Tibial artery (tissue), 4 donors: ENCODE data around the gene ARMC10.
"Not testable (repeated sequence)": the region's sequence is repeated elsewhere in the genome, so short reads cannot be mapped to it uniquely, and the experiment has no call there.

Experiments
- DNase-seq, 2 donors: peaks; one replicate each; pipeline ENCODE4 v3.0.0-alpha.2; 2019
- H3K27ac ChIP-seq, 2 donors: fragments of 200-600 bp; sonication (generic) in 1 of 2; 1 replicate in 1 of 2; 2 replicates in 1 of 2; pipeline ENCODE4 v1.5.1; 2018 to 2019; ENCODE audit warnings: mild to moderate bottlenecking in 1 of 2
- H3K27me3 ChIP-seq, 2 donors: fragments of 200-600 bp; sonication (generic) in 1 of 2; one replicate each; pipeline versions ENCODE4 v1.5.1 to v1.6.0; 2016 to 2019
- H3K36me3 ChIP-seq, 3 donors: fragments of 200-600 bp; sonication (generic) in 2 of 3; one replicate each; pipeline ENCODE4 v1.5.1; 2016 to 2019; ENCODE audit warnings: mild to moderate bottlenecking in 2 of 3
- H3K4me1 ChIP-seq, 4 donors: fragments of 200-600 bp; sonication (generic) in 2 of 4; 1 replicate in 3 of 4; 2 replicates in 1 of 4; pipeline ENCODE4 v1.5.1; 2016 to 2019
- H3K4me3 ChIP-seq, 2 donors: fragments of 200-600 bp; sonication (generic) in 1 of 2; 1 replicate in 1 of 2; 2 replicates in 1 of 2; pipeline ENCODE4 v1.5.1; 2018 to 2019; ENCODE audit warnings: mild to moderate bottlenecking in 2 of 2
- H3K9me3 ChIP-seq, 3 donors: fragments of 200-600 bp; sonication (generic) in 1 of 3; one replicate each; pipeline ENCODE4 v1.5.1; 2016 to 2019
- intact Hi-C: fragments of 100-400 bp; cut with DNase I; formaldehyde crosslinking; loops from one replicate; pipeline ENCODE4 v1.15.0; 2023; ENCODE audit warnings: low total_unique reads
- TF ChIP-seq, protein P1 (sequence below), 2 experiments: fragments of 200-600 bp in 1 of 2; fragments of 450-650 bp in 1 of 2; IDR thresholded peaks; one replicate each; pipeline ENCODE4 v1.5.1; 2017 to 2019; ENCODE audit warnings: antibody characterized with exemption in 2 of 2, mild to moderate bottlenecking in 1 of 2, moderate library complexity in 1 of 2

Gene ARMC10

DNA sequence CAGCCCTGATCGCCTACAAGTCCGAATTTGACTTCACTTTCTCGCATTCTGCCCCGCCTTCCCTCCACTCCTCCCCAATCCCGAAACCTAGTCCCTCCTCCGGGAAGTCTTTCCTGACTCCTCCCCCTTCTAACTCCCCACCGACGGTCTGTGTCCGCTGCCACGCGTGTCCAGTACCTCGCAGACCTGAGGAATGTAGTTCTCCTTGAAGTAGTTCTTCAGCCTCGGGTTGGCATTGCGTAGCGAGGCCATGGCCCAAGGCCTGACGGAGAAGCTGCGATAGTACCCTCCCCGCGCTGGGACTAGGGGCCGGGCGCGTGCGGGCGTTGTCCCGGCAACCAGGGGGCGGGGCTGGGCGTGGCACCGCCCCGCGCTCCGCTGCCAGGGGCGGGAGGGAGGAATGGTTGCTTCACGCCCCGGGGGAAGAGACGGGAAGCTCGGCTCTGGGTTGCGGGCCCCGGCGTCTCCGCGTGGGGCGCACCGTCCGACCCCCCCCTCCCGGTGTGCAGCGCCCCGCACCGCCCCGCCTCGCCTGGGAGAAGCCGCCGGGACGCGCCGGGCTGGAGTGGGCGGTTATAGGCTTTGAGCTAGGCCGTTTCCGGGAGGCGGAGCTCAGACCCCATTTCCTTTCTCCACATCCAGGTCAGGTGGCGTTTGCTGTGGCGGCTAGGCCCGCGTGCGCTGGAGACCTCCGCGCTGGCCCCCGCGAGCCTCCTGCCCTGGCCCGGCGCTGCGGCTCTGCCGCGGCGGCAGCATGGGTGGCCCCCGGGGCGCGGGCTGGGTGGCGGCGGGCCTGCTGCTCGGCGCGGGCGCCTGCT is at the start of gene ARMC10, which contains the start of gene FBXL13:
ARMC10 (plus strand) TSS at position 622 of the 818 bp plus-strand sequence; CDS start at position 755, 133 bp downstream.
FBXL13 (minus strand) TSS at position 278 of the 818 bp plus-strand sequence.
- TF ChIP-seq, protein P1, sequence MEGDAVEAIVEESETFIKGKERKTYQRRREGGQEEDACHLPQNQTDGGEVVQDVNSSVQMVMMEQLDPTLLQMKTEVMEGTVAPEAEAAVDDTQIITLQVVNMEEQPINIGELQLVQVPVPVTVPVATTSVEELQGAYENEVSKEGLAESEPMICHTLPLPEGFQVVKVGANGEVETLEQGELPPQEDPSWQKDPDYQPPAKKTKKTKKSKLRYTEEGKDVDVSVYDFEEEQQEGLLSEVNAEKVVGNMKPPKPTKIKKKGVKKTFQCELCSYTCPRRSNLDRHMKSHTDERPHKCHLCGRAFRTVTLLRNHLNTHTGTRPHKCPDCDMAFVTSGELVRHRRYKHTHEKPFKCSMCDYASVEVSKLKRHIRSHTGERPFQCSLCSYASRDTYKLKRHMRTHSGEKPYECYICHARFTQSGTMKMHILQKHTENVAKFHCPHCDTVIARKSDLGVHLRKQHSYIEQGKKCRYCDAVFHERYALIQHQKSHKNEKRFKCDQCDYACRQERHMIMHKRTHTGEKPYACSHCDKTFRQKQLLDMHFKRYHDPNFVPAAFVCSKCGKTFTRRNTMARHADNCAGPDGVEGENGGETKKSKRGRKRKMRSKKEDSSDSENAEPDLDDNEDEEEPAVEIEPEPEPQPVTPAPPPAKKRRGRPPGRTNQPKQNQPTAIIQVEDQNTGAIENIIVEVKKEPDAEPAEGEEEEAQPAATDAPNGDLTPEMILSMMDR (IDR thresholded peaks at IDR 0.05) = peak; percentile 34 to 38
- peaks cover 0 to 4% (median 0%) of the 10 kb centered on the region in 3 donors for H3K36me3 ChIP-seq
- H3K9me3 ChIP-seq = no peaks in the 10 kb centered on the region
- peak; percentile 90 to 95 for DNase-seq
- H3K4me1 ChIP-seq = peaks cover 0 to 24% (median 15%) of the 10 kb centered on the region in 4 donors
- intact Hi-C loops = loop anchor here (5.0 to 10.0 kb wide), 2 partner anchors 70 to 268 kb away; partner anchors contain the start of genes DNAJC2 and NAPEPLD
- H3K27me3 ChIP-seq = no peaks in the 10 kb centered on the region
- H3K27ac ChIP-seq = peak within 1 kb of the TSS; percentile 89 to 91
- H3K4me3 ChIP-seq = peak within 1 kb of the TSS; percentile 64 to 70

DNA sequence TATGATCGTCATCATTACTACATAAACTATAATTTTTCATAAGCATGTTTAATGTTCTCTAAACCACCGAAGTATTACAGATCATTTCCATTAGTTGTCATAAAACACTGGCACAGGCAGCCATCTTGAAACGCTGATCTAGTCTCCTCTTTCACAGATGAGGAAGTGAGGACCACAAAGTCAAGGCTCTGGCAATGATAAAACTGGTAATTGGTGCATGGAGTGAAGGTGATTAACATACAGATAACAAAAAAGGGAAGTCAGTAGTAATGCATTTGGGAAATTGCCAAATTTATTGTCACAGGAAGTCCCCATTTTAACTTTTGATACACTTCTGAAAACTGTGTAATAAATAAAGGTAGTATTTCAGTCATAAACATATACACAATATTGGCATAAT is 49.6 kb upstream of the ARMC10 start:
- intact Hi-C loops = no loop called here
- DNase-seq = no peak
- Histone ChIP-seq H3K9me3 (no peaks in the 10 kb centered on the region), H3K4me1 (no peaks in the 10 kb centered on the region), H3K27ac (no peak overlapping the region), H3K27me3 (no peaks in the 10 kb centered on the region), H3K4me3 (no peak overlapping the region), H3K36me3 (no peaks in the 10 kb centered on the region)
- TF ChIP-seq, protein P1 (IDR thresholded peaks at IDR 0.05) = no peak

DNA sequence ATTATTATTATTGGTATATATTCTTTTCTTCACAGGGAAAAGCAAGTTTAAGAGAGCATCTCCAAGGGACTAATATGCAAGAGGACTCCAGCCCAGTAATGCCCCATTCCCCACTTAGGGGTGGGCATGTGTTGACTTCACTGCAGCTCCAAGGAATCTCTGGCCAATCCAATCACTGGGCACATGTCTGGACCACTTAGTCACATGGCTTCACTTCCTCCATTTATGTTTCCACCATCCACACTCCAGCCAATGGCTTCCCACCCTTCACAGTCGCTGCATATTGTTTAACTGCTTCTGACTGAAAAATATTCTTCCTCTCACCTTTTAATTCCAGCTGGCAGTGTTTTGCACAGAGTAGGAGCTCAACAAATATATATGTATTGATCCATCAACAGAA is 43.9 kb upstream of the ARMC10 start:
- no peak overlapping the region for H3K4me3 ChIP-seq
- no peak for DNase-seq
- intact Hi-C loops = no loop called here
- no peak overlapping the region for H3K27ac ChIP-seq
- no peaks in the 10 kb centered on the region for H3K4me1 ChIP-seq
- no peaks in the 10 kb centered on the region for H3K9me3 ChIP-seq
- no peaks in the 10 kb centered on the region for H3K27me3 ChIP-seq
- TF ChIP-seq, protein P1 (IDR thresholded peaks at IDR 0.05) = no peak
- no peaks in the 10 kb centered on the region for H3K36me3 ChIP-seq

DNA sequence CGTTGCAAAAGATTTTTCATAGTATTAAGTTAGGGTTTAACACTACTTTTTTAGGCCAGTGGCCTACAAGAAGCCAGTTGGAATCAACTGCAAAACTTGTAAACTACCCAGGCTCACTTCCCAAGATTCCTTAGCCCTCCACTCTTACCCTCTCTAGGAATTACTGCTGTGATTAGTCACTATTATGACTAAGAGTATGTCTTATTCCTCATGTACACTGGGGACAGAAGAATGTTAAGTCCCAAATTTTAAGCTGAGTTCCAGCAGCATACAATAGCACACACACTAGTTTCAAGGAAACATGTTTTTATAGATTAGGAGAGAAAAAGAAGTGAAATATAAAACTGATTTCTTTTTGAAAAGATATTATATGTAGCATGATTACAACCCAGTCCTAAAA is 43.2 kb upstream of the ARMC10 start:
- Histone ChIP-seq H3K9me3 (no peaks in the 10 kb centered on the region), H3K27ac (no peak overlapping the region), H3K4me3 (no peak overlapping the region), H3K4me1 (no peaks in the 10 kb centered on the region), H3K36me3 (no peaks in the 10 kb centered on the region), H3K27me3 (no peaks in the 10 kb centered on the region)
- DNase-seq = no peak
- intact Hi-C loops = no loop called here
- TF ChIP-seq, protein P1 (IDR thresholded peaks at IDR 0.05) = no peak

DNA sequence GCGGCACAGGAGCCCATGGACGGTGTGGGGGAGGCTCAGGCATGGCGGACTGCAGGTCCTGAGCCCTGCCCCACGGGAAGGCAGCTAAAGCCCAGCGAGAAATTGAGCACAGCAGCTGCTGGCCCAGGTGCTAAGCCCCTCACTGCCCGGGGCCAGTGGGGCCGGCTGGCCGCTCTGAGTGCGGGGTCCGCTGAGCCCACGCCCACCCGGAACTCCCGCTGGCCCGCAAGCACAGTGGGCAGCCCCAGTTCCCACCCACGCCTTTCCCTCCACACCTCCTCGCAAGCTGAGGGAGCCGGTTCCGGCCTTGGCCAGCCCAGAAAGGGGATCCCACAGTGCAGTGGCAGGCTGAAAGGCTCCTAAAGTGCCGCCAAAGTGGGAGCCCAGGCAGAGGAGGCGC is 40.6 kb upstream of the ARMC10 start:
- H3K27ac ChIP-seq, H3K36me3 ChIP-seq, DNase-seq, H3K4me1 ChIP-seq, H3K9me3 ChIP-seq, H3K27me3 ChIP-seq, intact Hi-C loops, H3K4me3 ChIP-seq: not testable (repeated sequence)

DNA sequence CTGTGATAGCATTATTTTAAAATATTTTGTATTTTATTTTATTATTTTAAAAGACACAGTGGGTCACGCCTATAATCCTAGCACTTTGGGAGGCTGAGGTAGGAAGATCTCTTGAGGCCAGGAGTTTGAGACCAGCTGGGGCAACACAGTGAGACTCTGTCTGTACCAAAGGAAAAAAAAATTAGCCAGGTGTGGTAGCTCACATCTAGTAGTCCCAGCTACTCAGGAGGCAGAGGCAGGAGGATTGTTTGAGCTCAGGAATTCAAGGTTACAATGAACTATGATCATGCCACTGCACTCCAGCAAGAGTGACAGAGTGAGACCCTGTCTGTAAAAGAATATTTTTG is 37.5 kb upstream of the ARMC10 start:
- TF ChIP-seq, protein P1 (IDR thresholded peaks at IDR 0.05) = no peak
- Histone ChIP-seq H3K4me1 (no peaks in the 10 kb centered on the region), H3K4me3 (no peak overlapping the region), H3K36me3 (no peaks in the 10 kb centered on the region), H3K9me3 (no peaks in the 10 kb centered on the region), H3K27ac (no peak overlapping the region), H3K27me3 (no peaks in the 10 kb centered on the region)
- intact Hi-C loops = no loop called here
- DNase-seq = no peak

DNA sequence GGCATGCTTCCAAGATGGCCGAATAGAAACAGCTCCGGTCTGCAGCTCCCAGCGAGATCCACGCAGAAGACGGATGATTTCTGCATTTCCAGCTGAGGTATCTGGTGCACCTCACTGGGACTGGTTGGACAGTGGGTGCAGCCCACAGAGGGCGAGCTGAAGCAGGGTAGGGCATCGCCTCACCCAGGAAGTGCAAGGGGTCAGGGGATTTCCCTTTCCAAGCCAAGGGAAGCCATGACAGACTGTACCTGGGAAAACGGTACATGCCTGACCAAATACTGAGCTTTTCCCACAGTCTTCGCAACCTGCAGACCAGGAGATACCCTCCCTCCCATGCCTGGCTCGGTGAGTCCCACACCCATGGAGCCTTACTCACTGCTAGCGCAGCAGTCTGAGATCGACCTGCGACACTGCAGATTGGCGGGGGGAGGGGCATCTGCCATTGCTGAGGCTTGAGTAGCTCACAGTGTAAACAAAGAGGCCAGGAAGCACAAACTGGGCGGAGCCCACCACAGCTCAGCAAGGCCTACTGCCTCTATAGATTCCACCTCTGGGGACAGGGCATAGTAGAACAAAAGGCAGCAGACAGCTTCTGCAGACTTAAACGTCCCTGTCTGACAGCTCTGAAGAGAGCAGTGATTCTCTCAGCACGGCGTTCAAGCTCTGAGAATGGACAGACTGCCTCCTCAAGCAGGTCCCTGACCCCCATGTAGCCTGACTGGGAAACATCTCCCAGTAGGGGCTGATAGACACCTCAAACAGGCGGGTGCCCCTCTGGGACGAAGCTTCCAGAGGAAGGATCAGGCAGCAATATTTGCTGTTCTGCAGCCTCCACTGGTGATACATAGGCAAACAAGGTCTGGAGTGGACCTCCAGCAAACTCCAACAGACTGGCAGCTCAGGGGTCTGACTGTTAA is 36.9 kb upstream of the ARMC10 start:
- H3K4me3 ChIP-seq, H3K36me3 ChIP-seq, H3K27ac ChIP-seq, H3K9me3 ChIP-seq, H3K4me1 ChIP-seq, intact Hi-C loops, DNase-seq, H3K27me3 ChIP-seq: not testable (repeated sequence)

DNA sequence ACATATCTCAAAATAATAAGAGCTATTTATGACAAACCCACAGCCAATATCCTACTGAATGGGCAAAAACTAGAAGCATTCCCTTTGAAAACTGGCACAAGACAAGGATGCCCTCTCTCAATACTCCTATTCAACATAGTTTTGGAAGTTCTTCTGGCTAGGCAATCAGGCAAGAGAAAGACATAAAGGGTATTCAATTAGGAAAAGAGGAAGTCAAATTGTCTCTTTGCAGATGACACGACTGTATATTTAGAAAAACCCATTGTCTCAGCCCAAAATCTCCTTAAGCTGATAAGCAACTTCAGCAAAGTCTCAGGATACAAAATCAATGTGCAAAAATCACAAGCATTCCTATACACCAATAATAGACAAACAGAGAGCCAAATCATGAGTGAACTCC is 33.1 kb upstream of the ARMC10 start:
- H3K4me1 ChIP-seq, H3K27me3 ChIP-seq, H3K27ac ChIP-seq, H3K4me3 ChIP-seq, intact Hi-C loops, DNase-seq, H3K36me3 ChIP-seq, H3K9me3 ChIP-seq: not testable (repeated sequence)
